HCT116 (cell line): Measurements from ENCODE around the gene WFDC5. TPM values are rescaled to one million over a fixed set of nuclear protein-coding genes. Genes with fewer than 3 reads are reported as not detected.

Experiments used
- ATAC-seq: fragments of 200-7000 bp; cut with Tn5 transposase; 2 replicates; pipeline ENCODE4 v1.9.1; 2020; ENCODE audit warnings: mild to moderate bottlenecking, moderate library complexity
- BruUV-seq: library from RNA; stranded (reverse); fragments of 400-500 nt; replicated peaks from 2 replicates; lab custom pipeline; 2021; lab: Mats Ljungman, UMichigan
- CTCF ChIA-PET: fragments of 300-600 bp; sonication (Branson Sonifier 250); formaldehyde crosslinking; loops from one replicate; lab custom pipeline; 2021; ENCODE audit warnings: antibody characterized with exemption; lab: Charles Lee
- POLR2A ChIA-PET: fragments of 300-600, 350-600 bp; sonication (Branson Sonifier 250); formaldehyde crosslinking; loops from one replicate; lab custom pipeline; 2021; ENCODE audit warnings: antibody characterized with exemption; lab: Charles Lee
- RAD21 ChIA-PET, 2 experiments: fragments of 300-600 bp; sonication (Branson Sonifier 250); formaldehyde crosslinking; loops; one replicate each; lab custom pipeline; 2023; ENCODE audit warnings: low total read pairs in 2 of 2; ENCODE audit not compliant: uncharacterized antibody in 2 of 2, unreplicated experiment in 2 of 2, low non-redundant PET in 1 of 2; lab: Charles Lee
- DNase-seq: peaks from one replicate; pipeline ENCODE4 v3.0.0-alpha.2; 2010; ENCODE audit warnings: low read depth, low spot score
- H2AFZ ChIP-seq: fragments of 200-600 bp; shearing (Covaris generic), sonication (generic); 2 replicates; pipeline ENCODE4 v1.6.1; 2017; ENCODE audit warnings: low read depth, mixed run types, mixed read lengths, antibody characterized with exemption, low read length; ENCODE audit not compliant: poor library complexity, severe bottlenecking
- H3K27ac ChIP-seq: 2 replicates; pipeline ENCODE4 v1.5.1; 2012; ENCODE audit warnings: low read depth, low read length
- H3K27me3 ChIP-seq: fragments of 200-600 bp; sonication (generic); 2 replicates; pipeline ENCODE4 v1.6.1; 2016; ENCODE audit warnings: mixed run types, low read length, mixed read lengths; ENCODE audit not compliant: insufficient read depth
- H3K36me3 ChIP-seq, 2 experiments: fragments of 200-500 bp in 1 of 2; fragments of 200-600 bp in 1 of 2; sonication (Bioruptor generic) in 1 of 2; sonication (generic) in 1 of 2; 2 replicates each; pipeline versions ENCODE4 v1.5.1 to v1.6.1; 2014 to 2016; ENCODE audit warnings: low read length in 2 of 2, inconsistent platforms in 1 of 2, mixed read lengths in 1 of 2, mixed run types in 1 of 2; ENCODE audit not compliant: insufficient read depth in 2 of 2, control insufficient read depth in 1 of 2
- H3K4me1 ChIP-seq, 2 experiments: fragments of 200-600 bp in 1 of 2; sonication (generic) in 1 of 2; 2 replicates each; pipeline versions ENCODE4 v1.5.1 to v1.6.1; 2012 to 2017; ENCODE audit warnings: low read length in 2 of 2, inconsistent platforms in 1 of 2, mild to moderate bottlenecking in 1 of 2, mixed read lengths in 1 of 2, mixed run types in 1 of 2, moderate library complexity in 1 of 2; ENCODE audit not compliant: insufficient read depth in 2 of 2, control insufficient read depth in 1 of 2
- H3K4me2 ChIP-seq: fragments of 200-600 bp; sonication (generic); 2 replicates; pipeline ENCODE4 v1.6.1; 2017; ENCODE audit warnings: mixed run types, low read length, mixed read lengths
- H3K4me3 ChIP-seq, 2 experiments: fragments of 200-600 bp in 1 of 2; sonication (generic) in 1 of 2; replicated peaks in 1 of 2; 2 replicates each; pipeline ENCODE4 v1.5.1; 2011 to 2016; ENCODE audit warnings: low read length in 2 of 2, control low read depth in 1 of 2, low read depth in 1 of 2, mild to moderate bottlenecking in 1 of 2, mixed read lengths in 1 of 2, mixed run types in 1 of 2
- H3K79me2 ChIP-seq: fragments of 200-600 bp; sonication (generic); 2 replicates; pipeline ENCODE4 v1.6.1; 2017; ENCODE audit warnings: mild to moderate bottlenecking, mixed run types, low read length, moderate library complexity, mixed read lengths; ENCODE audit not compliant: insufficient read depth
- H3K9ac ChIP-seq: fragments of 200-600 bp; sonication (generic); 2 replicates; pipeline ENCODE4 v1.6.1; 2016; ENCODE audit warnings: low read length, mixed read lengths
- H3K9me2 ChIP-seq: fragments of 200-600 bp; sonication (generic), shearing (Covaris generic); 2 replicates; pipeline ENCODE4 v1.6.1; 2017; ENCODE audit warnings: mixed run types, mild to moderate bottlenecking, moderate library complexity; ENCODE audit not compliant: insufficient read depth
- H3K9me3 ChIP-seq, 2 experiments: fragments of 200-500 bp in 1 of 2; fragments of 200-600 bp in 1 of 2; sonication (Bioruptor generic) in 1 of 2; sonication (generic) in 1 of 2; 2 replicates each; pipeline ENCODE4 v1.6.1; 2014 to 2017; ENCODE audit warnings: low read length in 2 of 2, mixed read lengths in 2 of 2, inconsistent platforms in 1 of 2, low read depth in 1 of 2, mild to moderate bottlenecking in 1 of 2, mixed run types in 1 of 2, moderate library complexity in 1 of 2; ENCODE audit not compliant: control insufficient read depth in 1 of 2, insufficient read depth in 1 of 2
- H4K20me1 ChIP-seq: fragments of 200-600 bp; sonication (generic), shearing (Covaris generic); 2 replicates; pipeline ENCODE4 v1.6.1; 2017; ENCODE audit warnings: mixed run types, mild to moderate bottlenecking, moderate library complexity; ENCODE audit not compliant: insufficient read depth
- ATF3 ChIP-seq: IDR thresholded peaks from 2 replicates; pipeline ENCODE4 v1.6.1; 2012
- CBX3 ChIP-seq: IDR thresholded peaks from 2 replicates; pipeline ENCODE4 v1.6.1; 2012; ENCODE audit warnings: low read depth
- CEBPB ChIP-seq: IDR thresholded peaks from 2 replicates; pipeline ENCODE4 v1.6.1; 2012; ENCODE audit warnings: low read depth
- CTCF ChIP-seq, 3 experiments: fragments of 200-600 bp in 1 of 3; sonication (generic) in 1 of 3; IDR thresholded peaks in 2 of 3; conservative IDR thresholded peaks in 1 of 3; 2 replicates each; pipeline ENCODE4 v1.5.1; 2012 to 2017; ENCODE audit warnings: low read depth in 2 of 3, low read length in 2 of 3, antibody characterized with exemption in 1 of 3, borderline replicate concordance in 1 of 3, control low read depth in 1 of 3, mild to moderate bottlenecking in 1 of 3, mixed read lengths in 1 of 3, mixed run types in 1 of 3, moderate library complexity in 1 of 3; ENCODE audit not compliant: insufficient read depth in 1 of 3
- EGR1 ChIP-seq: IDR thresholded peaks from 2 replicates; pipeline ENCODE4 v1.6.1; 2012; ENCODE audit warnings: low read depth
- EZH2 ChIP-seq: fragments of 200-600 bp; sonication (generic); IDR thresholded peaks from 2 replicates; pipeline ENCODE4 v1.6.1; 2017; ENCODE audit warnings: antibody characterized with exemption, mixed run types
- EZH2phosphoT487 ChIP-seq: fragments of 200-600 bp; IDR thresholded peaks from 2 replicates; pipeline ENCODE4 v1.6.1; 2018; ENCODE audit warnings: antibody characterized with exemption, borderline replicate concordance
- FOSL1 ChIP-seq: IDR thresholded peaks from 2 replicates; pipeline ENCODE4 v1.6.1; 2012; ENCODE audit warnings: low read depth
- JUND ChIP-seq: IDR thresholded peaks from 2 replicates; pipeline ENCODE4 v1.6.1; 2012
- MAX ChIP-seq: IDR thresholded peaks from 2 replicates; pipeline ENCODE4 v1.6.1; 2012
- POLR2A ChIP-seq: IDR thresholded peaks from 2 replicates; pipeline ENCODE4 v1.7.0; 2011; ENCODE audit warnings: borderline replicate concordance; ENCODE audit not compliant: insufficient read depth, insufficient read length; ENCODE audit errors: extremely low read depth
- POLR2AphosphoS5 ChIP-seq: IDR thresholded peaks from 2 replicates; pipeline ENCODE4 v1.6.1; 2011; ENCODE audit warnings: mild to moderate bottlenecking, low read depth, low read length, moderate library complexity
- RAD21 ChIP-seq: IDR thresholded peaks from 2 replicates; pipeline ENCODE4 v1.6.1; 2012; ENCODE audit warnings: low read depth, mild to moderate bottlenecking
- SP1 ChIP-seq: IDR thresholded peaks from 2 replicates; pipeline ENCODE4 v1.6.1; 2012; ENCODE audit warnings: low read depth
- SRF ChIP-seq: IDR thresholded peaks from 2 replicates; pipeline ENCODE4 v1.6.1; 2012; ENCODE audit warnings: low read depth
- TCF7L2 ChIP-seq: IDR thresholded peaks from 2 replicates; pipeline ENCODE4 v1.7.0; 2011; ENCODE audit warnings: borderline replicate concordance, inconsistent platforms; ENCODE audit not compliant: insufficient read depth, insufficient read length; ENCODE audit errors: extremely low read depth
- ZFX ChIP-seq: fragments of 450-650 bp; IDR thresholded peaks from 2 replicates; pipeline ENCODE4 v1.6.1; 2017
- intact Hi-C: fragments of 100-400 bp; cut with micrococcal nuclease; formaldehyde crosslinking; loops from 2 replicates; pipeline ENCODE4 v1.10.0; 2022
- total RNA-seq: library from RNA; stranded (reverse); gene quantifications from one replicate; pipeline ENCODE4 v1.2.1, GENCODE V29; 2021; ENCODE audit not compliant: unreplicated experiment

WFDC5 gene
- total RNA-seq, 1 experiment from 2014 or later = not detected

- no peak for TF ChIP-seq ATF3
- no peak for TF ChIP-seq POLR2AphosphoS5
- TF ChIP-seq EGR1 = no peak
- TF ChIP-seq EZH2 = no peak
- TF ChIP-seq CEBPB = no peak
- TF ChIP-seq CTCF (IDR thresholded peaks at IDR 0.05 in 2 of 3, conservative IDR thresholded peaks at IDR 0.05 in 1 of 3; ENCODE audit: borderline replicate concordance in 1 of 3, insufficient read depth in 1 of 3, low read depth in 2 of 3, low read length in 2 of 3) = no peak
- no peak for TF ChIP-seq CBX3
Measured at GRCh38 chr20:45094864-45095574, 20.0 kb downstream of the WFDC5 start (continued).

GRCh38 chr20:45094201-45094600 is 20.8 kb downstream of the WFDC5 start:
- BruUV-seq = no TSS peak
- Histone ChIP-seq H3K4me3 (no peak overlapping the region), H3K36me3 (no peaks in the 10 kb centered on the region), H3K9me3 (no peaks in the 10 kb centered on the region), H3K27ac (no peak overlapping the region), H3K79me2 (no peaks in the 10 kb centered on the region), H3K9ac (no peak overlapping the region), H3K4me2 (no peak overlapping the region), H3K27me3 (no peaks in the 10 kb centered on the region), H4K20me1 (no peaks in the 10 kb centered on the region), H2AFZ (no peak overlapping the region), H3K9me2 (no peaks in the 10 kb centered on the region), H3K4me1 (no peaks in the 10 kb centered on the region)
- DNase-seq (no peak), ATAC-seq (no peak)
- ChIA-PET RAD21 (no interaction called here), POLR2A (no interaction called here), CTCF (interaction anchor here (7.6 kb wide), 1 partner anchor 51 kb away, joined by 92 read pairs; no protein-coding TSS in a partner anchor)
- intact Hi-C loops = no loop called here
- TF ChIP-seq SRF (no peak), FOSL1 (no peak), JUND (no peak), SP1 (no peak), EZH2phosphoT487 (no peak), CEBPB (no peak), RAD21 (no peak), EGR1 (no peak), POLR2A (no peak), MAX (no peak), ZFX (no peak), TCF7L2 (no peak), CBX3 (no peak)
